HG02798 (cell line): ENCODE measurements around the gene SUCLG2.

Experiments
- ATAC-seq: cut with Tn5 transposase; IDR thresholded peaks from one replicate; pipeline ENCODE4 v1.9.1; 2021; ENCODE audit warnings: mild to moderate bottlenecking; ENCODE audit not compliant: unreplicated experiment, poor library complexity

The SUCLG2 gene

GRCh38 chr3:67474311-67474710 lies 180.1 kb downstream of the SUCLG2 start:
- no peak for ATAC-seq

GRCh38 chr3:67472674-67473201 lies 181.7 kb downstream of the SUCLG2 start:
- no peak for ATAC-seq

- ATAC-seq = no peak
These were observed 184.2 kb downstream of the SUCLG2 start for GRCh38 chr3:67470207-67470606.

- ATAC-seq = no peak
These were observed 185.9 kb downstream of the SUCLG2 start for GRCh38 chr3:67468511-67468910.

GRCh38 chr3:67463656-67464055 lies 190.8 kb downstream of the SUCLG2 start:
- ATAC-seq = no peak

GRCh38 chr3:67462187-67462586 lies 192.2 kb downstream of the SUCLG2 start:
- no peak for ATAC-seq

GRCh38 chr3:67461667-67462142 lies 192.7 kb downstream of the SUCLG2 start:
- ATAC-seq = no peak

- ATAC-seq = no peak
These were observed 193.4 kb downstream of the SUCLG2 start for GRCh38 chr3:67460841-67461510.

GRCh38 chr3:67459796-67460195 lies 194.6 kb downstream of the SUCLG2 start:
- no peak for ATAC-seq

GRCh38 chr3:67458896-67459530 lies 195.4 kb downstream of the SUCLG2 start:
- no peak for ATAC-seq

GRCh38 chr3:67458408-67458807 lies 196.0 kb downstream of the SUCLG2 start:
- ATAC-seq = no peak

- ATAC-seq = no peak
These were observed 200.8 kb downstream of the SUCLG2 start for GRCh38 chr3:67453628-67454027.

GRCh38 chr3:67450153-67450552 lies 204.3 kb downstream of the SUCLG2 start:
- no peak for ATAC-seq

GRCh38 chr3:67447393-67447792 lies 207.0 kb downstream of the SUCLG2 start:
- ATAC-seq = no peak

GRCh38 chr3:67437789-67438188 lies 216.6 kb downstream of the SUCLG2 start:
- no peak for ATAC-seq

- ATAC-seq = no peak
These were observed 217.3 kb downstream of the SUCLG2 start for GRCh38 chr3:67437090-67437489.

GRCh38 chr3:67433109-67433508 lies 221.3 kb downstream of the SUCLG2 start:
- no peak for ATAC-seq

- no peak for ATAC-seq
These were observed 222.5 kb downstream of the SUCLG2 start for GRCh38 chr3:67431887-67432286.

GRCh38 chr3:67423722-67424121 lies 230.7 kb downstream of the SUCLG2 start:
- no peak for ATAC-seq

- ATAC-seq = no peak
These were observed 232.5 kb downstream of the SUCLG2 start for GRCh38 chr3:67421912-67422311.

- no peak for ATAC-seq
These were observed 234.6 kb downstream of the SUCLG2 start for GRCh38 chr3:67419779-67420178.

GRCh38 chr3:67419218-67419529 lies 235.2 kb downstream of the SUCLG2 start:
- ATAC-seq = no peak
